NCI-H226 (cell line): Measurements from ENCODE around the gene CRTAC1.

ENCODE experiments used
- DNase-seq: peaks from one replicate; pipeline ENCODE4 v3.0.0-alpha.2; 2015

Gene CRTAC1

DNA sequence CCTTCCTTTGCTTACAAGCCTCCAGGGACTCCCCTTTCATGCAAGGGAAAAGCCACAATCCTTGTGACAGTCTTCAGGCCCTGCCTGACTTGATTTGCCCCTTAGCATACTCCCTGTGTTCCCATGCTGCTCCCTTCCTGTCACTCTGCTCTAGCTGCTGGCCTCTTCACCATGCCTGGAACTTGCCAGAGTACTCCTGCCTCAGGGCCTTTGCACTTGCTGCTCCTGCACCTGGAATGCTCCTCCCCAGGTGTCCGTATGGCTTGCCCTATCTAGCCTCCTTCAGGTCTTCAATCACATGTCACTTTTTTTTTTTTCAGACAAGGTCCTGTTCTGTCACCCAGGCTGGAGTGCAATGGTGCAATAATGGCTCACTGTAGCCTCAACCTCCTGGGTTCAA, 203.5 kb downstream of the CRTAC1 start:
- DNase-seq, result no peak

GRCh38 chr10:97825020-97825760, 205.2 kb downstream of the CRTAC1 start:
- no peak for DNase-seq

- DNase-seq, result no peak
These were observed 206.7 kb downstream of the CRTAC1 start for GRCh38 chr10:97823734-97824133.

GRCh38 chr10:97822261-97822687, 208.1 kb downstream of the CRTAC1 start:
- DNase-seq, result peak; percentile 58

GRCh38 chr10:97821308-97822038, 208.9 kb downstream of the CRTAC1 start:
- DNase-seq, result peak; percentile 5

DNA sequence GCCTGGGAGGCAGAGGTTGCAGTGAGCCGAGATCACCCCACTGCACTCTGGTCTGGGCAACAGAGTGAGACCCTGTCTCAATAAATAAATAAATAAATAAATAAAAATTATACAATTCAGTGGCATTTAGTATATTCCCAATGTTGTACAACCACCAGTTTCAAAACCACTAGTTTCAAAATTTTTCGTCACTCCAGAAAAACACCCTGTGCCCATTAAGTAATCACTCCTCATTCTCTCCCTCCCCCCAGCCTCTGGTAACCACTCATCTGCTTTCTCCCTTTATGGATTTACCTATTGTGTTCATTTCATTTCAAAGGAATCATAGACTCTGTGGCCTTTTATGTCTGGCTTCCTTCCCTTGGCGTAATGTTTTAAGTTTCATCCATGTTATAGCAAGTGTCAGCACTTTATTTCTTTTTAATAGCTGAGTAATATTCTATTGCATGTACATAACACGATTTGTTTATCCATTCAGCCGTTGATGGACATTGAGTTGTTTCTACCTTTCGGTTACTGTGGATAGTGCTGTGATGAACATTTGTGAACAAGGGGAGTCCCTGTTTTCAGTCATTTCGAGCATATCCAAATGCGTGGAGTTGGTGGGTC, 210.2 kb downstream of the CRTAC1 start:
- no peak for DNase-seq

GRCh38 chr10:97818572-97818971, 211.8 kb downstream of the CRTAC1 start:
- DNase-seq, result no peak

GRCh38 chr10:97816609-97817008, 213.8 kb downstream of the CRTAC1 start:
- DNase-seq, result no peak
